GM12873 (cell line): ENCODE measurements around the gene CCDC136.

Source experiments
- CTCF ChIP-seq: IDR thresholded peaks from 2 replicates; pipeline ENCODE4 v1.5.1; 2012; ENCODE audit warnings: low read depth, mild to moderate bottlenecking, moderate library complexity, low read length, control low read depth; ENCODE audit not compliant: insufficient read depth; ENCODE audit errors: missing control alignments

CCDC136 gene

DNA sequence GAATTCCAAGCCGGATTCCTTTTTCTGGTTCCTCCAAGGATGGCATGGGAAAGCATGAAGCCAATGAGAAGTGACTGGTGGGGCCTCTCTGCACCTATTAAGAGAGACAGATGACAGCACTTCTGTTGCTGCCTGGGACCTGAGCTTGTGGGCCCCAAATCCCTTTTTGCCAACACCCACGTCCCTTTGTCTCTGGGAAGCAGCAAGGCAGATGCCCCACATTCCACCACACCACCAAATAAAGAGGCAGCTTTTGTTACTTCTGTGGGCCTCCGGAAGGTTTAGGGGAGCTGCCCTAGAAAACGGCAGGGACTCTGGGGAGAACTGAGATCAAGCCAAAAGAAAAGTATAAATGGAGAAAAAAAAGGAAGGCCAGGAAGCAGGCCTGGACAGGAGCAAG, 3.4 kb downstream of the CCDC136 start:
- TF ChIP-seq CTCF: no peak

DNA sequence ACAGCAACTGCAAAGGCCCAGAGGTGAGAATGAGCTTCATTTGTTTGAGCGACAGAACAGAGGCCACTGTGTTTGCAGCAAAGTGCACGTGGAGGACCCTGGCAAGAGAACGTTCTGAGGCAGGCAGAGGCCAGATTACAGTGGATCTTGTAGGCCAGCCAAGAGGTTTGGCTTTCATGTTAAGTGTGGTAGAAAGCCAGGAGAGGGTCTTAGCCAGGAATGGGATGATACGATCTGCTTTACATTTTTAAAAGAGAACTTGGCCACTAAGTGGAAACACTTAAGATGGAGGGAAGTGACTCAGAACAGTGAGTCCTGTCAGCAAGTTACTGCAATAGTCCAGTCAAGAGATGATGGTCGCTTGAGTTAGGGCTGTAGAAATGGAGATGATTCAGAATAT, 4.6 kb downstream of the CCDC136 start:
- no peak for TF ChIP-seq CTCF

DNA sequence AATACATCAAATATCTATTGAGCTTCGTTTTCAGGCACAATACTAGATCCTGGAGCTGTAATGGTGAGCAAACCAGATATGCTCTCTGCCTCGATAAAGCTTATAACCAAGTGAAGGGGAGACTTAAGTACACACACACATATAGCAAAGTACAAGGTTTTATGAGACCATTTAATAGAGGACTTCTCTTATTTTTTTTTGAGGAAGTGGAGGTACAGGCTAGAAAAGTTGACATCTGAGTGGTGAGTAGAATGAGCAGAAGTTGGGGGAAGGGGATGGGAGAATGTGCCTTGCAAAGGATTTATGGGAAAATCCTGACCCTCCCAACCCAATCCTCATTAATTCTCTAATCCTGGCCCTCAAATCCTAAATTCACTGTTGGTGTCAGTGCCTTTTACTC, 7.7 kb downstream of the CCDC136 start:
- no peak for TF ChIP-seq CTCF

GRCh38 chr7:128800567-128800966, 8.8 kb downstream of the CCDC136 start:
- TF ChIP-seq CTCF: no peak

DNA sequence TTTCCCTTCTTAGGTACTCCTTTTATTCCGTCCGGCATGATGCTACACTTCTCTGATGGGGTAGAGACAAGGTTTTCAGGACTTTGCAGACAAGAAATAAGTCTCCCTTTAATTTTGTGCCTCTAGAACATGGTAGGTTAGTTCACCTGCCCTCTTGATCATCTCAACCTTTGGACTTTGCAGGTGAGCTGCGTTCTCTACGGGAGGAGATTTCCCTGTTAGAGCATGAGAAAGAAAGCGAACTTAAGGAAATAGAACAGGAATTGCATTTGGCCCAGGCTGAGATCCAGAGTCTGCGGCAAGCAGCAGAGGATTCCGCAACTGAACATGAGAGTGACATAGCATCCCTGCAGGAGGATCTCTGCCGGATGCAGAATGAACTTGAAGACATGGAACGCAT, 9.2 kb downstream of the CCDC136 start:
- no peak for TF ChIP-seq CTCF

- TF ChIP-seq CTCF: no peak
Measured at GRCh38 chr7:128801667-128802418, 10.1 kb downstream of the CCDC136 start.

- no peak for TF ChIP-seq CTCF
Measured at GRCh38 chr7:128804484-128804883, 12.7 kb downstream of the CCDC136 start.
